Body of pancreas (tissue), 4 donors: ENCODE results near the gene ZBTB33.

Source experiments
- CTCF ChIP-seq, 7 experiments: fragments of 450-650 bp in 4 of 7; fragments of 200-600 bp in 3 of 7; sonication (generic) in 3 of 7; IDR thresholded peaks; one replicate each; pipeline ENCODE4 v1.5.1; 2016 to 2019; ENCODE audit warnings: antibody characterized with exemption in 7 of 7
- POLR2A ChIP-seq, 3 donors: fragments of 450-650 bp; IDR thresholded peaks; one replicate each; pipeline ENCODE4 v1.6.1; 2016; ENCODE audit warnings: antibody characterized with exemption in 3 of 3, mild to moderate bottlenecking in 2 of 3

- TF ChIP-seq CTCF (IDR thresholded peaks at IDR 0.05), result no peak
- TF ChIP-seq POLR2A (IDR thresholded peaks at IDR 0.05), result no peak
These were observed 50.9 kb downstream of the ZBTB33 start for GRCh38 chrX:120301497-120301896.
